Peyer's patch (tissue), 4 donors: ENCODE measurements around the gene AHDC1.

ENCODE experiments used
- POLR2A ChIP-seq, 2 donors: fragments of 450-650 bp; IDR thresholded peaks; one replicate each; pipeline ENCODE4 v1.5.1; 2017; ENCODE audit warnings: antibody characterized with exemption in 2 of 2, mild to moderate bottlenecking in 2 of 2, moderate library complexity in 2 of 2
- TF ChIP-seq, protein P1 (sequence below), 6 experiments: fragments of 450-650 bp in 4 of 6; fragments of 200-600 bp in 2 of 6; sonication (generic) in 1 of 6; IDR thresholded peaks; one replicate each; pipeline ENCODE4 v1.5.1; 2017 to 2019; ENCODE audit warnings: antibody characterized with exemption in 6 of 6, mild to moderate bottlenecking in 3 of 6, moderate library complexity in 1 of 6

DNA sequence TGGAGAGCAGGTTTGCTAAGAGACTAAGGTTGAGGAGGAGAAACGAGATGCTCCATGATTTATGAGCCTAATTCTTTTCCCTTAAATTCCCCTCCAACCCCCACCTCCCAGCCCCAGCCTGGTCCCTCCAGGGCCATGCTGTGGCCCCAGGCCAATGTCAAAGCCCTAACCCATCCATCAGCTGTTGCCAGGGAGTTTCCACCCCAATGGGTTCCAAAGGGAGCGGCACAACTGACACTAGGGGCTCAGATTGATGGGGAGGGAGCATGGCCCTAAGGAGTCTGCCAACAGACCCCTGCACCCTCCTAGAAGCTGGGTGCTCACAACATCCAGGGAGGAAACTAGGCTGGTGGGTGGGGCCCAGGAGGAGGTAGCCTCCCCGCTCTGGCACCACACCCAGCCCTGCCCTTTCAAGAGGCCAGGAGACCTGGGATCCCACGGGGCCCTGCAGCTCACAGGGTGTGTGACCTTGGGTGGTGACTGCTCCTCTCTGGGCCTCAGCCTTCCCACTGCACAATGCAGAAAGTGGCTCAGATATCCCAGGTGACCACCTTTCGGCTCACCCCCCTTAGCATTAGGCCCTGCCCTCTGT is 12.9 kb downstream of the AHDC1 start:
- TF ChIP-seq, protein P1, sequence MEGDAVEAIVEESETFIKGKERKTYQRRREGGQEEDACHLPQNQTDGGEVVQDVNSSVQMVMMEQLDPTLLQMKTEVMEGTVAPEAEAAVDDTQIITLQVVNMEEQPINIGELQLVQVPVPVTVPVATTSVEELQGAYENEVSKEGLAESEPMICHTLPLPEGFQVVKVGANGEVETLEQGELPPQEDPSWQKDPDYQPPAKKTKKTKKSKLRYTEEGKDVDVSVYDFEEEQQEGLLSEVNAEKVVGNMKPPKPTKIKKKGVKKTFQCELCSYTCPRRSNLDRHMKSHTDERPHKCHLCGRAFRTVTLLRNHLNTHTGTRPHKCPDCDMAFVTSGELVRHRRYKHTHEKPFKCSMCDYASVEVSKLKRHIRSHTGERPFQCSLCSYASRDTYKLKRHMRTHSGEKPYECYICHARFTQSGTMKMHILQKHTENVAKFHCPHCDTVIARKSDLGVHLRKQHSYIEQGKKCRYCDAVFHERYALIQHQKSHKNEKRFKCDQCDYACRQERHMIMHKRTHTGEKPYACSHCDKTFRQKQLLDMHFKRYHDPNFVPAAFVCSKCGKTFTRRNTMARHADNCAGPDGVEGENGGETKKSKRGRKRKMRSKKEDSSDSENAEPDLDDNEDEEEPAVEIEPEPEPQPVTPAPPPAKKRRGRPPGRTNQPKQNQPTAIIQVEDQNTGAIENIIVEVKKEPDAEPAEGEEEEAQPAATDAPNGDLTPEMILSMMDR (IDR thresholded peaks at IDR 0.05): no peak
- no peak for TF ChIP-seq POLR2A (IDR thresholded peaks at IDR 0.05)
